Vagina (tissue), 2 donors: ENCODE data around the gene CUL4A. TPM values are rescaled to one million over a fixed set of nuclear protein-coding genes. Genes with fewer than 3 reads are reported as not detected.
"Not testable (repeated sequence)": the region's sequence is repeated elsewhere in the genome, so short reads cannot be mapped to it uniquely, and the experiment has no call there.

ENCODE experiments used
- DNase-seq, 2 donors: peaks; one replicate each; pipeline ENCODE4 v3.0.0-alpha.2; 2017; ENCODE audit errors: extremely low spot score in 2 of 2
- H3K27ac ChIP-seq: fragments of 200-600 bp; sonication (generic); one replicate; pipeline ENCODE4 v1.5.1; 2019
- H3K27me3 ChIP-seq: fragments of 200-600 bp; sonication (generic); one replicate; pipeline ENCODE4 v1.5.1; 2019
- H3K36me3 ChIP-seq, 2 donors: fragments of 200-600 bp; sonication (generic); one replicate each; pipeline ENCODE4 v1.5.1; 2017 to 2019
- H3K4me1 ChIP-seq: fragments of 200-600 bp; sonication (generic); one replicate; pipeline ENCODE4 v1.5.1; 2019
- H3K4me3 ChIP-seq, 2 donors: fragments of 200-600 bp; sonication (generic); 1 replicate in 1 of 2; 2 replicates in 1 of 2; pipeline ENCODE4 v1.5.1; 2016 to 2019
- H3K9me3 ChIP-seq: fragments of 200-600 bp; sonication (generic); one replicate; pipeline ENCODE4 v1.5.1; 2019
- CTCF ChIP-seq, 3 experiments: fragments of 450-650 bp in 2 of 3; fragments of 200-600 bp in 1 of 3; sonication (generic) in 1 of 3; IDR thresholded peaks; one replicate each; pipeline ENCODE4 v1.5.1; 2017 to 2019; ENCODE audit warnings: antibody characterized with exemption in 3 of 3, mild to moderate bottlenecking in 2 of 3, moderate library complexity in 2 of 3
- POLR2A ChIP-seq, 2 donors: fragments of 450-650 bp; IDR thresholded peaks; one replicate each; pipeline ENCODE4 v1.6.1; 2017; ENCODE audit warnings: antibody characterized with exemption in 2 of 2, mild to moderate bottlenecking in 2 of 2, moderate library complexity in 2 of 2
- POLR2AphosphoS5 ChIP-seq, 2 donors: sonication (generic); formaldehyde crosslinking; IDR thresholded peaks; one replicate each; pipeline ENCODE4 v1.9.0; 2017; ENCODE audit warnings: antibody characterized with exemption in 2 of 2, mild to moderate bottlenecking in 2 of 2, low read depth in 1 of 2; ENCODE audit not compliant: insufficient read depth in 1 of 2
- intact Hi-C: fragments of 100-400 bp; cut with DNase I; formaldehyde crosslinking; loops from one replicate; pipeline ENCODE4 v1.15.1; 2023
- total RNA-seq: library from RNA; depleted of rRNA; stranded (reverse); fragments of >200 nt; gene quantifications from one replicate; pipeline ENCODE4 v1.2.3, GENCODE V29; 2016

Gene CUL4A
- total RNA-seq, 1 donor from 2014 or later = 110 TPM

- intact Hi-C loops = no loop called here
- H3K36me3 ChIP-seq = peaks cover 0 to 59% of the 10 kb centered on the region in 2 donors
- H3K27ac ChIP-seq = no peak overlapping the region
- H3K4me3 ChIP-seq = no peak overlapping the region
- no peak for DNase-seq
- TF ChIP-seq POLR2A (IDR thresholded peaks at IDR 0.05) = no peak
- no peak for TF ChIP-seq CTCF (IDR thresholded peaks at IDR 0.05)
- H3K9me3 ChIP-seq = no peaks in the 10 kb centered on the region
- no peaks in the 10 kb centered on the region for H3K27me3 ChIP-seq
- H3K4me1 ChIP-seq = no peaks in the 10 kb centered on the region
Measured at GRCh38 chr13:113239357-113239756, 29.9 kb downstream of the CUL4A start.

DNA sequence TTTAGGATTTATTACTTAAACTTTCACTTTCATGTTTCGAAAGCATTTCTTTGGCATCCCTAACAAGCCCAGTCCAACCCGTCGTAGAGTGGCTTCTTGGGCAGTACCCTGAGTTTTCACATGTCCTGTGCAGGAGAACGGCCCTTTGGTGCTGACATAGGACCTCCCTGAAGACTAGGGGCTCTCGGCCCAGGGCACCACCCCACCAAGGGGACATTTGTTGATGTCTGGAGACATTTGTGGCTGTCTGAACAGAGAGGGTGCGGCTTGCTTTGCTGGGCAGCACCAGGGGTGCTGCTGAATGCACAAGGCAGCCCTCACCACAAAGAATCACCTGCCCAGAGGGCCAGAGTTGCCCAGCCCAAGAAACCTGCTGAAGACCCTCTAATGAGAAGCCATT, 30.6 kb downstream of the CUL4A start:
- intact Hi-C loops = no loop called here
- Histone ChIP-seq H3K27me3 (no peaks in the 10 kb centered on the region), H3K9me3 (no peaks in the 10 kb centered on the region), H3K36me3 (peaks cover 0 to 61% of the 10 kb centered on the region in 2 donors), H3K4me3 (no peak overlapping the region), H3K27ac (no peak overlapping the region), H3K4me1 (no peaks in the 10 kb centered on the region)
- DNase-seq = no peak
- no peak for TF ChIP-seq CTCF (IDR thresholded peaks at IDR 0.05)
- no peak for TF ChIP-seq POLR2AphosphoS5 (IDR thresholded peaks at IDR 0.05; ENCODE audit: insufficient read depth in 1 of 2, low read depth in 1 of 2)
- no peak for TF ChIP-seq POLR2A (IDR thresholded peaks at IDR 0.05)

DNA sequence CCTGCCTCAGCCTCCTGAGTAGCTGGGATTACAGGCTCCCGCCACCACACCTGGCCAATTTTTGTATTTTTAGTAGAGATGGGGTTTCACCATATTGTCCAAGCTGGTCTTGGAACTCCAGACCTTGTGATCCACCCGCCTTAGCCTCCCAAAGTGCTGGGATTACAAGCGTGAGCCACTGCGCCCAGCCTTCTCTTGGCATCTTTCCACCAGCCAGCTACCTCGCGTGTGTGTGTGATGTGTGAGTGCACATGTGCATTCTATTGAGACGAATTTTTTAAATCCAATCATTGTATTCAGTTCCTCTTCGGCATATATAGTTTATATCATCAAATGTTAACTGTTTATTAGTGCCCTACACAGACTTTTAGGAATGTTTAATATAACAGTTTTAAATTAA, 32.2 kb downstream of the CUL4A start:
- intact Hi-C loops, H3K27me3 ChIP-seq, DNase-seq, H3K4me3 ChIP-seq, H3K9me3 ChIP-seq, H3K27ac ChIP-seq, H3K4me1 ChIP-seq: not testable (repeated sequence)
- peaks cover 0 to 70% of the 10 kb centered on the region in 2 donors for H3K36me3 ChIP-seq

- H3K27ac ChIP-seq = no peak overlapping the region
- H3K9me3 ChIP-seq = no peaks in the 10 kb centered on the region
- TF ChIP-seq CTCF (IDR thresholded peaks at IDR 0.05) = no peak
- no peak for TF ChIP-seq POLR2AphosphoS5 (IDR thresholded peaks at IDR 0.05; ENCODE audit: insufficient read depth in 1 of 2, low read depth in 1 of 2)
- TF ChIP-seq POLR2A (IDR thresholded peaks at IDR 0.05) = no peak
- no peak overlapping the region for H3K4me3 ChIP-seq
- no peaks in the 10 kb centered on the region for H3K27me3 ChIP-seq
- intact Hi-C loops = no loop called here
- peaks cover 0 to 87% of the 10 kb centered on the region in 2 donors for H3K36me3 ChIP-seq
- DNase-seq = no peak
- H3K4me1 ChIP-seq = no peaks in the 10 kb centered on the region
Measured at GRCh38 chr13:113243847-113244246, 34.4 kb downstream of the CUL4A start.

GRCh38 chr13:113245849-113246796, 36.7 kb downstream of the CUL4A start:
- intact Hi-C loops = no loop called here
- Histone ChIP-seq H3K9me3 (no peaks in the 10 kb centered on the region), H3K4me1 (no peaks in the 10 kb centered on the region), H3K27me3 (no peaks in the 10 kb centered on the region), H3K27ac (no peak overlapping the region), H3K4me3 (no peak overlapping the region), H3K36me3 (peaks cover 0 to 92% of the 10 kb centered on the region in 2 donors)
- no peak for DNase-seq
- TF ChIP-seq CTCF (IDR thresholded peaks at IDR 0.05) (no peak), POLR2AphosphoS5 (IDR thresholded peaks at IDR 0.05; ENCODE audit: insufficient read depth in 1 of 2, low read depth in 1 of 2) (no peak), POLR2A (IDR thresholded peaks at IDR 0.05) (no peak)
